HEK293 (cell line): ENCODE data around the gene AURKA.

Experiments used
- CTCF ChIA-PET: fragments of 350-600 bp; formaldehyde crosslinking; extraction: SDS; loops from one replicate; lab custom pipeline; 2021; ENCODE audit warnings: antibody characterized with exemption; lab: Yijun Ruan, JAX
- POLR2A ChIA-PET: fragments of 300-600 bp; formaldehyde crosslinking; extraction: SDS; loops from one replicate; lab custom pipeline; 2020; ENCODE audit warnings: antibody characterized with exemption, inconsistent platforms; lab: Yijun Ruan, JAX
- H3K27ac ChIP-seq: fragments of 200-500 bp; sonication (Bioruptor generic); 2 replicates; pipeline ENCODE4 v1.5.1; 2014; ENCODE audit warnings: low read depth, low read length, control low read depth, inconsistent platforms; ENCODE audit errors: extremely low read depth
- H3K36me3 ChIP-seq, 2 experiments: fragments of 200-500 bp in 1 of 2; sonication (Bioruptor generic) in 1 of 2; 1 replicate in 1 of 2; 2 replicates in 1 of 2; pipeline ENCODE4 v1.5.1; 2014 to 2017; ENCODE audit warnings: inconsistent platforms in 2 of 2, low read length in 2 of 2; ENCODE audit not compliant: control insufficient read depth in 2 of 2, insufficient read depth in 1 of 2
- H3K4me1 ChIP-seq: fragments of 200-500 bp; sonication (Bioruptor generic); 2 replicates; pipeline ENCODE4 v1.5.1; 2014; ENCODE audit warnings: mild to moderate bottlenecking, low read length, inconsistent platforms; ENCODE audit not compliant: control insufficient read depth, insufficient read depth
- H3K4me3 ChIP-seq: 2 replicates; pipeline ENCODE4 v1.5.1; 2011; ENCODE audit warnings: low read depth, mild to moderate bottlenecking, control low read depth, low read length, moderate library complexity
- H3K9me3 ChIP-seq: fragments of 200-500 bp; sonication (Bioruptor generic); 2 replicates; pipeline ENCODE4 v1.5.1; 2014; ENCODE audit warnings: low read depth, low read length, inconsistent platforms; ENCODE audit not compliant: control insufficient read depth, insufficient read depth
- EGR2 ChIP-seq: fragments of 450-650 bp; formaldehyde crosslinking; IDR thresholded peaks from 2 replicates; pipeline ENCODE4 v1.5.1; 2016; ENCODE audit warnings: low read depth, missing biosample characterization, missing genetic modification characterization
- IKZF3 ChIP-seq: fragments of 450-650 bp; IDR thresholded peaks from 2 replicates; pipeline ENCODE4 v1.5.0; 2018; ENCODE audit warnings: missing biosample characterization, mild to moderate bottlenecking, missing genetic modification characterization, moderate library complexity
- INSM2 ChIP-seq: fragments of 450-650 bp; formaldehyde crosslinking; IDR thresholded peaks from 2 replicates; pipeline ENCODE4 v1.5.1; 2016; ENCODE audit warnings: missing biosample characterization, missing genetic modification characterization
- TSHZ1 ChIP-seq: fragments of 450-650 bp; formaldehyde crosslinking; IDR thresholded peaks from 2 replicates; pipeline ENCODE4 v1.5.1; 2016; ENCODE audit warnings: missing biosample characterization, missing genetic modification characterization, borderline replicate concordance
- YY2 ChIP-seq: fragments of 450-650 bp; formaldehyde crosslinking; IDR thresholded peaks from 2 replicates; pipeline ENCODE4 v1.5.1; 2016; ENCODE audit warnings: missing biosample characterization, missing genetic modification characterization
- ZBTB48 ChIP-seq: fragments of 450-650 bp; formaldehyde crosslinking; IDR thresholded peaks from 2 replicates; pipeline ENCODE4 v1.5.1; 2016; ENCODE audit warnings: missing biosample characterization, missing genetic modification characterization
- ZFHX2 ChIP-seq: fragments of 450-650 bp; formaldehyde crosslinking; conservative IDR thresholded peaks from 2 replicates; pipeline ENCODE4 v1.5.1; 2016; ENCODE audit warnings: missing biosample characterization, missing genetic modification characterization
- ZNF112 ChIP-seq: fragments of 450-650 bp; formaldehyde crosslinking; IDR thresholded peaks from 2 replicates; pipeline ENCODE4 v1.5.0; 2017; ENCODE audit warnings: missing biosample characterization, missing genetic modification characterization
- ZNF169 ChIP-seq: fragments of 450-650 bp; formaldehyde crosslinking; IDR thresholded peaks from 2 replicates; pipeline ENCODE4 v1.5.1; 2016; ENCODE audit warnings: missing biosample characterization, missing genetic modification characterization
- ZNF174 ChIP-seq: fragments of 450-650 bp; formaldehyde crosslinking; IDR thresholded peaks from 2 replicates; pipeline ENCODE4 v1.5.0; 2017; ENCODE audit warnings: missing biosample characterization, mild to moderate bottlenecking, missing genetic modification characterization
- ZNF184 ChIP-seq: fragments of 450-650 bp; IDR thresholded peaks from 2 replicates; pipeline ENCODE4 v1.5.1; 2018; ENCODE audit warnings: missing biosample characterization, mild to moderate bottlenecking, missing genetic modification characterization
- ZNF221 ChIP-seq: fragments of 450-650 bp; formaldehyde crosslinking; IDR thresholded peaks from 2 replicates; pipeline ENCODE4 v1.5.1; 2017; ENCODE audit warnings: missing biosample characterization, missing genetic modification characterization, borderline replicate concordance
- ZNF433 ChIP-seq: fragments of 450-650 bp; formaldehyde crosslinking; IDR thresholded peaks from 2 replicates; pipeline ENCODE4 v1.5.1; 2016; ENCODE audit warnings: missing biosample characterization, missing genetic modification characterization, low read depth
- ZNF530 ChIP-seq: fragments of 450-650 bp; formaldehyde crosslinking; IDR thresholded peaks from 2 replicates; pipeline ENCODE4 v1.5.1; 2016; ENCODE audit warnings: low read depth, missing biosample characterization, missing genetic modification characterization
- ZNF549 ChIP-seq: fragments of 450-650 bp; IDR thresholded peaks from 2 replicates; pipeline ENCODE4 v1.5.1; 2018; ENCODE audit warnings: missing biosample characterization, missing genetic modification characterization, mild to moderate bottlenecking, inconsistent platforms, moderate library complexity
- ZNF596 ChIP-seq: fragments of 450-650 bp; IDR thresholded peaks from 2 replicates; pipeline ENCODE4 v1.5.0; 2018; ENCODE audit warnings: missing biosample characterization, mild to moderate bottlenecking, missing genetic modification characterization, moderate library complexity
- ZNF629 ChIP-seq: fragments of 450-650 bp; formaldehyde crosslinking; IDR thresholded peaks from 2 replicates; pipeline ENCODE4 v1.5.1; 2017; ENCODE audit warnings: missing biosample characterization, missing genetic modification characterization
- ZNF747 ChIP-seq: fragments of 450-650 bp; formaldehyde crosslinking; IDR thresholded peaks from 2 replicates; pipeline ENCODE4 v1.5.1; 2016; ENCODE audit warnings: missing biosample characterization, missing genetic modification characterization

The AURKA gene

GRCh38 chr20:56368351-56369134, 23.5 kb downstream of the AURKA start:
- Histone ChIP-seq H3K9me3 (no peaks in the 10 kb centered on the region), H3K27ac (no peak overlapping the region), H3K4me3 (no peak overlapping the region), H3K36me3 (peaks cover 21 to 95% of the 10 kb centered on the region in 2 experiments), H3K4me1 (no peaks in the 10 kb centered on the region)
- TF ChIP-seq TSHZ1 (tag by site-specific recombination): no peak
- no peak for TF ChIP-seq ZNF112 (tag by site-specific recombination)
- TF ChIP-seq ZNF221 (tag by site-specific recombination): no peak
- no peak for TF ChIP-seq ZNF596 (tag by site-specific recombination)
- no peak for TF ChIP-seq IKZF3 (tag by site-specific recombination)
- TF ChIP-seq ZNF629 (tag by site-specific recombination): no peak
- no peak for TF ChIP-seq INSM2 (tag by site-specific recombination)
- no peak for TF ChIP-seq YY2
- no peak for TF ChIP-seq ZNF169 (tag by site-specific recombination)
- TF ChIP-seq ZNF530 (tag by site-specific recombination): no peak
- no peak for TF ChIP-seq ZNF174
- no peak for TF ChIP-seq ZBTB48 (tag by site-specific recombination)
- no peak for TF ChIP-seq ZNF184 (tag by site-specific recombination)
- TF ChIP-seq ZNF433 (tag by site-specific recombination): no peak
- no peak for TF ChIP-seq ZNF549 (tag by site-specific recombination)
- ChIA-PET POLR2A (interaction anchor here (0.9 to 1.3 kb wide), 3 partner anchors 9 to 24 kb away, joined by 4 to 7 read pairs (median 4); partner anchors contain the start of genes AURKA, CSTF1 and FAM210B), CTCF (no interaction called here)

- CTCF ChIA-PET: no interaction called here
- Histone ChIP-seq H3K36me3 (peaks cover 0 to 49% of the 10 kb centered on the region in 2 experiments), H3K9me3 (no peaks in the 10 kb centered on the region), H3K4me1 (no peaks in the 10 kb centered on the region), H3K27ac (no peak overlapping the region), H3K4me3 (no peak overlapping the region)
- POLR2A ChIA-PET: no interaction called here
- TF ChIP-seq ZNF747 (tag by site-specific recombination) (no peak), ZFHX2 (tag by site-specific recombination) (peak; percentile 63), EGR2 (tag by site-specific recombination) (peak; percentile 60)
Observed at GRCh38 chr20:56363491-56363890, 28.5 kb downstream of the AURKA start.
